ENCODE results near the gene STIL. TPM values are rescaled to one million over a fixed set of nuclear protein-coding genes. Genes with fewer than 3 reads are reported as not detected.

The STIL gene
- total and polyA plus RNA-seq, 2 donors (not counting 3 experiments of a cell fraction or from before 2014, with no cell fraction given): 10.3 to 28.1 TPM

DNA sequence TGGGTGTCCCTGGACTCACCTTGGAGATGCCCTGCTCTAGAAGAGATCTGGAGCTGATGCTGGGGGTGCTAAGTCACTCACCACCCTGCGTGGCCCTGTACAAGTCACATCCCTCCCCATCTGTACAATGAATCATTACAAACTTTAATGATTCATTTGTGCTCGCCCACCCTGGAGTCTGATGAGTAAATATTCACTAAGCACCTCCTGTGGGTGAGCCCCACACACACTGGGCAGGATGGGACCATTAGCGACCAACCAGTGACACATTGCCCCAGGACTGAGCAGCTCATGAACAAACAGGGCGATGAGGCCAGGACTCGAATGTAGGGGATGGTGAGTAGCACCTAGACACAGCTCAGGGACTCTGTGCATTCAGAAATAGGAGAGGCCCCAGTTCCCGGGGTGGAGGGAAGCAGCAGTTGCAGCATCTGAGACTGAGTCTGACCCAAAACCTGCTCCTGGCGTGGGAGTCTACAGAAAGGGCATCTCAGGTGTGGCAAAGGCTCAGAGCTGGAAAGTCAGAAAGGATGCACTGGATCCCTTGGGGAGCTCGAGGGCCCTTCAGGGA, 106.1 kb downstream of the STIL start:
- ChIA-PET CTCF (interaction anchor here (0.7 to 2.1 kb wide), 7 partner anchors 9 to 55 kb away, joined by 3 to 7 read pairs (median 5); no protein-coding TSS in a partner anchor), POLR2A (no interaction called here)
- no peaks in the 10 kb centered on the region for H3K36me3 ChIP-seq (ENCODE audit: control insufficient read depth in 2 of 2, extremely low read depth in 1 of 2, insufficient read depth in 2 of 2, low read length in 2 of 2)
- H3K4me2 ChIP-seq (ENCODE audit: insufficient read depth, low read length): no peak overlapping the region
- no TSS peak for BruUV-seq (replicated peaks)
- TF ChIP-seq FOS (IDR thresholded peaks at IDR 0.05; ENCODE audit: borderline replicate concordance, insufficient read depth, low read length) (peak; percentile 79), POLR2A (IDR thresholded peaks at IDR 0.05; ENCODE audit: low read depth, low read length) (no peak)
- intact Hi-C loops (cut with micrococcal nuclease) (no loop called here), dilution Hi-C loops (cut with MboI; ENCODE audit: extremely low pct_ligation_motif_present, low sequenced_read_pairs) (no loop called here)
- no peaks in the 10 kb centered on the region for H3K27me3 ChIP-seq (ENCODE audit: control insufficient read depth in 2 of 2, insufficient read depth in 2 of 2, low read length in 2 of 2)
- no peaks in the 10 kb centered on the region for H3K9me3 ChIP-seq (replicated peaks; ENCODE audit: control insufficient read depth, insufficient read depth, low read length)
- no peaks in the 10 kb centered on the region for H3K9me1 ChIP-seq (replicated peaks; ENCODE audit: control insufficient read depth, extremely low read depth, insufficient read depth, low read length)
- H3K4me1 ChIP-seq (ENCODE audit: control insufficient read depth, extremely low read depth, insufficient read depth, low read length): peaks cover 41% of the 10 kb centered on the region
- no peaks in the 10 kb centered on the region for H3K79me2 ChIP-seq (ENCODE audit: control insufficient read depth, insufficient read depth, low read length)
- DNase-seq (ENCODE audit: low read depth, low spot score) (peak; percentile 28), FAIRE-seq (no peak)
- no peaks in the 10 kb centered on the region for H4K20me1 ChIP-seq (replicated peaks; ENCODE audit: control insufficient read depth, extremely low read depth, insufficient read depth, low read length)
- no peak overlapping the region for H3K4me3 ChIP-seq (replicated peaks in 1 of 3; ENCODE audit: insufficient read depth in 1 of 3, low read depth in 1 of 3, low read length in 3 of 3)
- no peak overlapping the region for H3K9ac ChIP-seq (replicated peaks; ENCODE audit: extremely low read depth, insufficient read depth, low read length)
- no peak overlapping the region for H2AFZ ChIP-seq (ENCODE audit: low read depth, low read length)
- H3K27ac ChIP-seq (ENCODE audit: insufficient read depth, low read depth, low read length): no peak overlapping the region

DNA sequence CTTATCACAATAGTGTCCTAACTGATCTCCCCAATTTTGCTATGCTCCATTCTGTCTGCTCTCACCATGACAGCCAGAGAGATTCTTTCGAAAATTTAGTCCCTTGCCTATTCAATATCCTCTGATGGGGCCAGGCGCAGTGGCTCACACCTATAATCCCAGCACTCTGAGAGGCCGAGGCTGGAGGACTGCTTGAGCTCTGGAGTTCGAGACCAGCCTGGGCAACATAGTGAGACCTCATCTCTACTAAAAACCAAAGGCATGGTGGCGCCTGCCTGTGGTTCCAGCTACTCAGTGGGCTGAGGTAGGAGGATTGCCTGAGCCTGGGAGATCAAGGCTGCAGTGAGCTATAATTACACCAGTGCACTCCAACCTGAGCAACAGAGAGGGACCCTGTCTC, 108.0 kb downstream of the STIL start:
- Histone ChIP-seq H3K9me3 (replicated peaks; ENCODE audit: control insufficient read depth, insufficient read depth, low read length) (no peaks in the 10 kb centered on the region), H3K36me3 (ENCODE audit: control insufficient read depth in 2 of 2, extremely low read depth in 1 of 2, insufficient read depth in 2 of 2, low read length in 2 of 2) (no peaks in the 10 kb centered on the region), H4K20me1 (replicated peaks; ENCODE audit: control insufficient read depth, extremely low read depth, insufficient read depth, low read length) (no peaks in the 10 kb centered on the region), H3K9me1 (replicated peaks; ENCODE audit: control insufficient read depth, extremely low read depth, insufficient read depth, low read length) (no peaks in the 10 kb centered on the region), H3K4me2 (ENCODE audit: insufficient read depth, low read length) (no peak overlapping the region), H3K27ac (ENCODE audit: insufficient read depth, low read depth, low read length) (no peak overlapping the region), H2AFZ (ENCODE audit: low read depth, low read length) (no peak overlapping the region), H3K4me3 (replicated peaks in 1 of 3; ENCODE audit: insufficient read depth in 1 of 3, low read depth in 1 of 3, low read length in 3 of 3) (no peak overlapping the region), H3K79me2 (ENCODE audit: control insufficient read depth, insufficient read depth, low read length) (no peaks in the 10 kb centered on the region), H3K27me3 (ENCODE audit: control insufficient read depth in 2 of 2, insufficient read depth in 2 of 2, low read length in 2 of 2) (no peaks in the 10 kb centered on the region), H3K4me1 (ENCODE audit: control insufficient read depth, extremely low read depth, insufficient read depth, low read length) (peaks cover 21% of the 10 kb centered on the region), H3K9ac (replicated peaks; ENCODE audit: extremely low read depth, insufficient read depth, low read length) (no peak overlapping the region)
- CTCF ChIA-PET: interaction anchor here (0.9 to 2.2 kb wide), 4 partner anchors 12 to 57 kb away, joined by 3 to 15 read pairs (median 6); no protein-coding TSS in a partner anchor
- POLR2A ChIA-PET: no interaction called here
- DNase-seq (ENCODE audit: low read depth, low spot score) (no peak), FAIRE-seq (no peak)
- intact Hi-C loops (cut with micrococcal nuclease): no loop called here
- BruUV-seq (replicated peaks): no TSS peak
- TF ChIP-seq, protein P1, sequence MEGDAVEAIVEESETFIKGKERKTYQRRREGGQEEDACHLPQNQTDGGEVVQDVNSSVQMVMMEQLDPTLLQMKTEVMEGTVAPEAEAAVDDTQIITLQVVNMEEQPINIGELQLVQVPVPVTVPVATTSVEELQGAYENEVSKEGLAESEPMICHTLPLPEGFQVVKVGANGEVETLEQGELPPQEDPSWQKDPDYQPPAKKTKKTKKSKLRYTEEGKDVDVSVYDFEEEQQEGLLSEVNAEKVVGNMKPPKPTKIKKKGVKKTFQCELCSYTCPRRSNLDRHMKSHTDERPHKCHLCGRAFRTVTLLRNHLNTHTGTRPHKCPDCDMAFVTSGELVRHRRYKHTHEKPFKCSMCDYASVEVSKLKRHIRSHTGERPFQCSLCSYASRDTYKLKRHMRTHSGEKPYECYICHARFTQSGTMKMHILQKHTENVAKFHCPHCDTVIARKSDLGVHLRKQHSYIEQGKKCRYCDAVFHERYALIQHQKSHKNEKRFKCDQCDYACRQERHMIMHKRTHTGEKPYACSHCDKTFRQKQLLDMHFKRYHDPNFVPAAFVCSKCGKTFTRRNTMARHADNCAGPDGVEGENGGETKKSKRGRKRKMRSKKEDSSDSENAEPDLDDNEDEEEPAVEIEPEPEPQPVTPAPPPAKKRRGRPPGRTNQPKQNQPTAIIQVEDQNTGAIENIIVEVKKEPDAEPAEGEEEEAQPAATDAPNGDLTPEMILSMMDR (IDR thresholded peaks at IDR 0.05; ENCODE audit: extremely low read depth in 1 of 2, insufficient read depth in 1 of 2, low read depth in 1 of 2, low read length in 2 of 2): no peak
- TF ChIP-seq POLR2AphosphoS5 (IDR thresholded peaks at IDR 0.05; ENCODE audit: insufficient read depth, low read depth, low read length) (no peak), MYC (IDR thresholded peaks at IDR 0.05; ENCODE audit: low read depth, low read length) (no peak), JUN (IDR thresholded peaks at IDR 0.05; ENCODE audit: borderline replicate concordance, insufficient read depth, insufficient read length, low read depth) (no peak), MAX (IDR thresholded peaks at IDR 0.05; ENCODE audit: insufficient read depth, insufficient read length) (no peak), GATA2 (IDR thresholded peaks at IDR 0.05; ENCODE audit: insufficient read depth, insufficient read length, low read depth, low read length) (no peak), FOS (IDR thresholded peaks at IDR 0.05; ENCODE audit: borderline replicate concordance, insufficient read depth, low read length) (no peak), POLR2A (IDR thresholded peaks at IDR 0.05; ENCODE audit: low read depth, low read length) (no peak), EZH2 (IDR thresholded peaks at IDR 0.05; ENCODE audit: borderline replicate concordance, low read depth, low read length, severe bottlenecking) (no peak)
- dilution Hi-C loops (cut with MboI; ENCODE audit: extremely low pct_ligation_motif_present, low sequenced_read_pairs): no loop called here
